HG02759 (cell line): ENCODE data around the gene GGT7.
"Not testable (repeated sequence)": the region's sequence is repeated elsewhere in the genome, so short reads cannot be mapped to it uniquely, and the experiment has no call there.

Experiments used
- ATAC-seq: cut with Tn5 transposase; IDR thresholded peaks from one replicate; pipeline ENCODE4 v1.9.1; 2021; ENCODE audit warnings: mild to moderate bottlenecking, moderate library complexity; ENCODE audit not compliant: unreplicated experiment

Gene GGT7

DNA sequence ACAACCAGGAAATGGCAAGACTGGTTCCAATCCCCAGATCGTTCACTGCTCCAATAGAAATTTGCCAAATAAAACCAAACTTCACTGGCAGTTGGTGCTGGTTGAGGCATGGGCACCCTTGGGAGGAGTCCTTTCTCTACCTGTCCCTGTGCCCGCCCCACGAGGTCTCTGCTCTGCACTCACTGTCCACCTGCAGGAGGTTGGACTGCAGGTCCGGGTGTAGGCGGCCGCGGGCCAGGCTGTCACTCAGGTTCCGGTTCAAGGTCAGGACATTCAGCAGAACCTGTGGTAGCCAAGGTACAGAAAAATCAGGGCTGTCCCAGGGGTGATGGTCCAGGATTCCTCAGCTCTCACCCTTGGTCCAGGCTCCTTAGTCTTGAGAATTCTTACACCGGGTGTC is 22.9 kb downstream of the GGT7 start:
- no peak for ATAC-seq

DNA sequence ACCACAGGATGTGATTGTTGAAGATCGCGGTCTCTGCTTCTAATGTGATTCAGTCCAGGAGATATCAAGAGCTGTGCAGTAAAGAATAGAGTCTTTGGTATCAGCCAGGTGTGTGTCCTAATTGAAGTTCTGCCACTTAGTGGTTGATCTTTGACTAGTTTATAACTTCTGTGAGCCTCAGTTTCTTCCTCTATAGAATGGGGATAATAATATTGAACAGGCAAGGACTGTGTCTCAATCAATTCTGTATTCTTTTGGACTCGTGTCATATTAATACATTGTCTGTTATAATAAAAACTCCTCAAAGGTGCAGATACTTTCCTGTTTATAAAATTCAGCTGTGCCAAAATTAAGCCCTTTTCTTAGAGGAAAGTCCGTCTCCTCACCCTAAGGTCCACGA is 24.1 kb downstream of the GGT7 start:
- ATAC-seq = no peak

- ATAC-seq = no peak
Observed at GRCh38 chr20:34843421-34843820, 29.2 kb downstream of the GGT7 start.

- no peak for ATAC-seq
Observed at GRCh38 chr20:34842143-34842542, 30.5 kb downstream of the GGT7 start.

DNA sequence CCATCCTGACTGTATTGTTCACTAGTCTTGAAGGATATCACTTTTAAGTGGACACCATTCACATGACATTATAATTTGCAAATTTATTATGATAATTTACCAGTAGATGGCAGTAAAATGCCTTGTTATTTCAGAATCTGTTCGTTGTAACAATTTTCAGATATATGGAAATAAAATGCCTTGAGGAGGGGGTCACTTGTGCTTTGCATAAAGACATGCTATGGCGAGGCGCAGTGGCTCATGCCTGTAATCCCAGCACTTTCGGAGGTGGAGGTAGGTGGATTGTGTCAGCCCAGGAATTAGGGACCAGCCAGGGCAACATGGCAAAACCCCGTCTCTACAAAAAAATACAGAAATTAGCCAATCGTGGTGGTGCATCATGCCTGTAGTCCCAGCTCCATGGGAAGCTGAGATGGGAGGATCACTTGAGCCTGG is 38.2 kb downstream of the GGT7 start:
- ATAC-seq = no peak

DNA sequence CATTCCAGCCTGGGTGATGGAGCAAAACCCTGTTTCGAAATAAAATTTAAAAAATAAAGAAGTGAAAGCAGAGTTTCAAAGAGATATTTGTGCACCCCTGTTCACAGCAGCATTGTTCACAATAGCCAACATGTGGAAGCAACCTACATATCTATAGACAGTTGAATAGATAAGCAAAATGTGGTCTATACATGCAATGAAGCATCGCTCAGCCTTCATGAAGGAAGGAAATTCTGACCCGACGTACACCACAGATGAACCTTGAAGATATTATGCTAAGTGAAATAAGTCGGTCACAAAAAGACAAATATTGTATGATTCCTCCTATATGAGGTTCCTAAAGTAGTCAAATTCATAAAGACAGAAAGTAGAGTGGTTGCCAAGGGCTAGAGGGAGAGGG is 40.7 kb downstream of the GGT7 start:
- ATAC-seq = no peak

DNA sequence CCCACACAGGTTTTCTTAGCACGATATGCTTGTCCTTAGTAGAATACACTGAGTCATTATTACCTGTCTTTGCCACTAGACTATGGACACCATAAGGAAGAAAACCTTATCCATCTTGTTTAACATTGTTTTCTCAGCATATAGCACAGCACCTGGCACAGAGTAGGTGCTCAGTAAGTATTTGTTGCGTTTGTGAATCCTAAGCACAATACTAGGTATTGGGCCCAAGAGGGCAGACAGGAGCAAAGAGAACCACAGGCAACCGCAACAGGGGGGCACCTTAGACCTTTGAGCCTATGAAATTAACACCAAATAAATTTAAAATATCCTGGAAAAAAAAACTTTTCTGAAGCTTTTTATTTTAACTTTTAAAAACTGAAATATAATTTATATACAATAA is 43.5 kb downstream of the GGT7 start:
- no peak for ATAC-seq

DNA sequence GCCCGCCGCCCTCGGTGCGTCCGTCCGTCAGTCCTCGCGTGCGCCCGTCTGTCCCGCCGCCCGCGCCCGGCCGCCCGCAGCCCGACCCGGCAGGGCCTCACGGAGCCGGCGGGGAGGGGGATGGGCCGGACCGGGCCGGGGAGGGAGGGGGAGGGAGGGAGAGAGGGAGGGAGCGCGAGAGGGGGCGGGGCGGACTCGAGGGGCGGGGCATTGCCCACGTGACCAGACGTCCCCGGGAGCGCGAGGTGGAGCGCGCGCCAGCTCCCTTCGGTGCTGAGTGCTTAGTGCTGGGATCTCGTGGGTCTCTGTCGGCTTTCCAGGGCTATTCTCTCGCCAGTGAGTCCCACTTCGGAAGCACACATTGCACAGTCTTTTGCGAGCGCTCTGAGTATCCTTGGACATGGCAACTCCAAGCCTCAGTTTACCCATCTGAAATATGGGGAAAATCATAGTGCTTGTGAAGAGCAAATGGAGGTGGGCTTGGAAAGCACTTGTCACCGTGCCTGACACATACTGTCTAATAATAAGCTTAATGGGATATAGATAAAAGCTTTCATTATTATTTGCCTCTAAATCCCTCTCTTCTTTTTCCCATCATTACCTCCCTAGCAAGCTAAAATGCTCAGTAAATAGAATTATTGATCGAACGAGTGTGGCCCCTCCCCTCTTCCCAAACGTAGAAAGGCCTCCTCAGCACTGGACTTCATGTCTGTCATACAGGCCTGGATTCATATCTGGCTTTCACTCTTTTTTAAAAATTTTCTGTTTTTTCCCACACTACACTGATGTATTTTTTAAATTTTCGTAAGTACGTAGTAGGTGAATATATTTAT is 46.9 kb downstream of the GGT7 start, which contains the start of gene NCOA6:
TSS of gene NCOA6 (minus strand) at position 122 of the 833 bp plus-strand sequence. CDS start 43,296 bp downstream, outside the sequence.
- ATAC-seq = peak; percentile 64

- peak; percentile 85 for ATAC-seq
Observed at GRCh38 chr20:34824806-34825529, 47.7 kb downstream of the GGT7 start.

DNA sequence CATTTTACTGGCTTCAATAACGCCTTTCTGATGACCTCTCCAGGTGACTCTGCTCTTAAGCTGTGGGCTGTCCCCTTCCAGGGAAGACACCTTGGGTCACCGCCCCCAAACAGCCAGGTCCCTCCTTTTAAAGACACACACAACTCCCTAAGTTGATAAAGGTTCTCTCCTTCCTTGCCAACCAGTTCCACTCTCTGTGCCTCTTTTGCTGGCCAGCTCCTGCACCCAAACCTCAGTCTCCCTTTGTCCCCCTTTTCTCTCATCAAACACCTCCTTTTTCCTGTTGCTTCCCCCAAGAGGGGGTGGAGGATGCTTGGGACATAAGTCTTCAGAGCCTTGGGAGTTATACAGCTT is 48.2 kb downstream of the GGT7 start:
- no peak for ATAC-seq

GRCh38 chr20:34824026-34824425 is 48.6 kb downstream of the GGT7 start:
- ATAC-seq = no peak

DNA sequence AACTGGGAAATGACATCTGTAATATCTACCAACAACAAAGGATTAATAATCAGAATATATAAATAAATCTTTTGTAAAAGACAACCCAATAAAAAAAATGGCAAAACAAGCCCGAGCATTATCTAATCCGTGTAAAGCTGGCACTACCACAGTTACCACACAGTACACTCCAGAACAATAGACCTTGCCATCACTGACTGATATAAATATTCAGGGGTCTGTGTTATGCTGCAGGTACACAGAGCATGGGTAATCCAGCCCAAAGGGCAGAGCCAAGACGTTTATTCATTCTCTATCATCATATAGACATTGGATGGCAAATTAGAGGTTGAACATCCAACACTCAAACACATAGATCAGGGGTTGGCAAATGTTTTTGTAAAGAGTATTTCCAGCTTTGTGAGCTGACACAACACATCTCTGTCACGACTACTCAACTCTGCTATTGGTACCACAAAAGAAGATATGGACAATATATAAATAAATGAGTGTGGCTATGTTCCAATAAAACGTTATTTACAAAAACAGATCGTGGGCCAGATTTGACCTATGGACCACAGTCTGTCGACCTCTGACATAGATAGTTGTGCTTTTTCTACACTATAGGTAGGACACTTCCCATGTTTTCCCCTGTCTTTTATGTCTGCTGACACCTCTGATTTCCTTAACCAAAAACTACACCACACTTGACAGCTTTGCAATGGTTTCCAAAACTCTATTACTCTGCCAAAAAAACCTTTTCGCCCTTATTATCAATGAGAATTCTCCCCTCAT is 51.7 kb downstream of the GGT7 start:
- ATAC-seq = no peak

DNA sequence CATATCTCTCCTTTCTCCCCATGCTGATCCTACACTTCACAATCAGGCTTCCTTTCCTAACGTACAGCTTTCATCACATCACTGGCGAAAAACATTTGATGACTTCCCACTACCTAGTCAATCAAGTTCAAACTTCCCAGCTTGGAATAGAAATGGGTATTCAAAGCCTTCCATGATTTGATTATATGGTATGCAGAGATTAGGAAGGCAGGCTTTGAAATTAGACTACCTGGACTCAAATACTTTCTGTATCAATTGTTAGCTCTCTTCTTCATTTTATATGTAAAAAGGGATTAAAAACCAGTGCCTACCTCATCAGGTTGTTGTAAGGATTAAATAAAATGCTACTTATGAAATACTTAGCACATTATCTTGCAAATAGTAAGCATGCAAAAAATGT is 54.9 kb downstream of the GGT7 start:
- no peak for ATAC-seq

DNA sequence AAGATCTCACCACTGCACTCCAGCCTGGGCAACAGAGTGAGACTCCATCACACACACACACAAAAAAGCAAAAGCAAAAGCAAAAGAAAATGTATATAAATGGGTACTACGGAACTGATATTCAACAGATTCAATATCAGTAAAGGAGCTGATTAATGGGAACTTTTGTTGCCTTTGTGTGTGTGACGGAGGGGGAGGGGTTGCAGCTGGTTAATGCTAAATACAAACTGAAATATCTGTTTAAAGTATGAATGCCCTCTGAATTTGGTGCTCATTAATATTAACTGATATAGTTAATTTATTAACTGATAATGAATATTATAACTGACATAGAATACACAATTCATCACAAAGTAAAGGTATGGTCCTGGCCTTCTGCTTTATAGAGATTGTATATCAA is 55.6 kb downstream of the GGT7 start:
- no peak for ATAC-seq

DNA sequence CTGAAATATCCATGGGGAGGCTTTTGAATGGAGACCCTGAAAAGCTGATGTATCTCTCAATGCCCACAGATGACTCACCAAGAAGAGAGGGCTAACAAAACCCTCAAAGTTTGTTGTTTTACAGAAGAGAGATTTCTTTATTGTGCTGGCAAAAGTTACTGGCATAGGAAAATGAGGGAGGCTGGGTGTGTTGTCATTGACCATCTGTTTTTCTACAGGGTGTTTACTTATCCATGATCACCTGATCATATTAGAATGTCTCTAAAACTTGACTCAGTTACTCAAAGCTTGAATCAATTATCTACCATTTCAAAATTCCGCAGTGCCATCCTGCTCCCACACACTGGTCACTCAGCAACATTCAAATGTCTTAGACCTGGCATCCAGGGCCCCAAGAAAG is 57.0 kb downstream of the GGT7 start:
- ATAC-seq = no peak

DNA sequence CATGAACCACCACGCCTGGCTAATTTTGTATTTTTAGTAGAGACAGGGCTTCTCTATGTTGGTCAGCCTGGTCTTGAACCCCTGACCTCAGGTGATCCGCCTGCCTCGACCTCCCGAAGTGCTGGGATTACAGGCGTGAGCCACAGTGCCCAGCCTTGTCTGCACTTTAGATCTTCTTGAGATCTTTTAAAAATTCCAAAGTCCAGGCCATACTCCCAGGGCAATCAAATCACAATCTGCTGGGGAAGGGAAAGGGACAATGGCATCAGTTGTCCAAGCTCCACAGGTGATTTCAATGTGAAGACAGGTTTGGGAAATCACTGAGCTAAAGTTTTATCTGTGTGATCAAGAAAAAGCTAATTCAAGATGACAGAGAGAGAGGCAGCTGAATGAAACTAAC is 64.1 kb downstream of the GGT7 start:
- ATAC-seq = no peak

DNA sequence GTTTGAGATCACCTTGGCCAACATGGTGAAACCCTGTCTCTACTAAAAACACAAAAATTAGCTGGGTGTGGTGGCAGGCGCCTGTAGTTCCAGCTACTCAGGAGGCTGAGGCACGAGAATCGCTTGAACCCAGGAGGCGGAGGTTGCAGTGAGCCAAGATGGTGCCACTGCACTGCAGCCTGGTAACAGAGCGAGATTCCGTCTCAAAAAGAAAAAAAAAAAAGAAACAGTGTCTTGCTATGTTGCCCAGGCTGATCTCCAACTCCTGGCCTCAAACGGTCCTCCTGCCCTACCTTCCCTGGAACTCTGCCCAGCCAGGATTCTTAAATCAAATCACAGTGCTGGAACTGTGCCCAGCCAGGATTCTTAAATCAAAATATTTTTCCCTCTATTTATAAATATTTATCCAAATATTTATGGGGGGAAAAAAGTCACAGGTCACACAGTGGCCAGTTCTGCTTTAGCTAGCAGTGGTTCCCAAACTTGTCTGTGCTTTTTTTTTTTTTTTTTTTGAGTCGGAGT is 64.7 kb downstream of the GGT7 start:
- ATAC-seq = not testable (repeated sequence)

DNA sequence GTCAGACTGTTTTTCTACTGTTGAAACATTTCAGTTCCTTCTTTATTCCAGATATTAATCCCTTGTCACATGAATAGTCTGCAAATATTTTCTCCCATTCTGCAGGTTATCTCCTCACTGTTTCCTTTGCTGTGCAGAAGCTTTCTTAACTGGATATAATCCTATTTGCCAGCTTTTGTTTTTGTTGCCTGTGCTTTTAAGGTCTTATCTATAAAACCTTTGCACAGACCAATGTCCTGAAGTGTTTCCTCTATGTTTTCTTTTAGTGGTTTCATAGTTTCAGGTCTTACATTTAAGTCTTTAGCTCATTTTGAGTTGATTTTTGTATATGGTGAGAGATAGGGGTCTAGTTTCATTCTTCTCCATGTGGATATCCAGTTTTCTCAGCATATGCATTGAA is 66.4 kb downstream of the GGT7 start:
- no peak for ATAC-seq

GRCh38 chr20:34798871-34799270 is 73.8 kb downstream of the GGT7 start:
- ATAC-seq = no peak

DNA sequence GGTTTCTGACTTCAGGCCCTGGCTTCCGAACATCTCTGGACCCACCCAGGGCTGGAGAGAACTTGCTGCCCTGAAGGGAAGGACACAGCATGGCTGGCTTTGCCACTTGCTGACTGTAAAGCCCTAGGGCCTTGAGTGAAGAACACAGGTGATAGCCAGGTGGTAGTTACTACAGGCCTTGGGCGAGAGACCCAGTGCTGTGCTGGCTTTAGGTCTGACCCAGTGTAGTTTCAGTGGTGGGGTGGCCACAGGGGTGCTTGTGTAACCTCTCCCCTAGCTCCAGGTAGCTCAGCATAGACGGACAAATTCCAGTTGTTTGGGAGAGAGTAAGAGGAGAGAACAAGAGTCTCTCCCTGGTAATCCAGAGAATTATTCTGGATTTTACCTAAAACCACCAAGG is 74.3 kb downstream of the GGT7 start:
- ATAC-seq = no peak
